Measurements from ENCODE around the gene OR52L1. TPM values are rescaled to one million over a fixed set of nuclear protein-coding genes. Genes with fewer than 3 reads are reported as not detected.
"Not testable (repeated sequence)": the region's sequence is repeated elsewhere in the genome, so short reads cannot be mapped to it uniquely, and the experiment has no call there.

OR52L1 gene
- total RNA-seq, result not detected

DNA sequence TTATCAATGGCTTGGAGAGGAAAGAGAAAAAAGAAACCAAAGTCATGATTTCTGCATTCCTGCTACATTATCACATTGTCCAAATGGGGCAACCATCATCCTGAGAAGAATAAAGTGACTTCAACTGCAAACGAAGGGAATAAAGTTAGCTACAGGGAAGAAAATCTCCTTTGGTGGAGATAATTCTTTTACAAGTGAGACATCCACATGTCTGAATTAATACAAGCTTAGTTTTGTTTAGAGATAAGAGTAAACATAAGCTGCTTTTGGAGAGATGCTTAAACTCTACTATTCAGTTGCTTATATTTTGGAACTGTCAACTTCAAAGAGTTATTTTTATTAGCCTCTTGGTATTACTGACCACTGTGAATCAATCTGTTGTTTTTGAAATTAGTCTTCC is at the start of gene OR52L1:
TSS of gene OR52L1 (minus strand) at position 101 of the 400 bp plus-strand sequence. CDS start at position 46, 55 bp downstream.
- no peak for DNase-seq (ENCODE audit: low spot score)

DNA sequence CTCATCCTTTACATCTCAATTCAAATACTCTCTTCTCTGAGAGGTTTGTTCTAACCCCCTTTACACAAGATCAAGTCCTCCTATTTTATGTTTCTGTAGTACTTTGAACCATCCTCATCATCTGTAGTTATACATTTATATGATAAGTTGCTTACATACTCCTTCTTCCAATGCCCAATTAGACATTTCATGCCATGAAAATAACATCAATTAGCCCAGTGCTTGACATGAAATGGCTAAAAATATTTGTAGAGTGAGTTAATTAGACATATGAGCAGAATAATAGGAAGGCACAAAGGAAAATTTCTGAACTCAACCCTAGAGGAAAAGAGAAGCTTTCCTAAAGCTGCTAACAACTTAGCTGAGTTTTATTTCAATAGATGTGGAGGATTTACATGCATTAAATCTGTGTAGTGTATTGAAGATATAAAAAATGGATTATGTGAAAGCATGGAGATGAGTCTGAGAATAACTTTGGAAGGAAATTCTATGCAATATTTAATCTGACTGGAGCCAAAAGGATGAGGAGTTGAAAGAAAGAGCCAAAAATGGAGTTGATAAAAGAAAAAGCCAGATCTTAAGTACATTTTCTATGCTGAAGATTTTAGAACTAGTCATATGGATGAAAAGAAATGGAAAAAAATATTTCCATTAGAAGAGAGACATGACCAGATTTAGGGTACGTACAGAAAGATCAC is 44.1 kb upstream of the OR52L1 start, which contains the start of gene OR56A1:
TSS of gene OR56A1 (minus strand) at position 51 of the 698 bp plus-strand sequence. CDS start 3,066 bp downstream, outside the sequence.
- DNase-seq (ENCODE audit: low spot score), result no peak

DNA sequence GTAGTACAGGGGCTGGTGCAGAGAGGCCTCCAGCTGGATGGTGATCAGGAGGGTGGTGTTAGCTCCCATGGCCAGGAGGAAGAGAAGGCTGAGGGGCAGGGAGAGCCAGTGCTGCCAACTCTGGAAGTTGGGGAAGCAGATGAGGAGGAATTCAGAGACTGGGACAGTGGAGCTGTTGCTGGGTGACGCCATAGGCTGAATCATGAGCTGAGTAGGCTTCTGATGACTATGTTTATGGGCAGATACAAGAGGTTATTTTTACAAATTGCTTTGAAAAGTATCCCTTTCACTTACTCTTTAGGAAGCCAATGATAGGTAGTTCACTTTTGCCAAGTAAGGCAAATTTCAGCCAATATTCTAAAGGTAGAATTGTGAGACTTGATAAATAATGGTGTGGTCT is 40.7 kb upstream of the OR52L1 start:
- no peak for DNase-seq (ENCODE audit: low spot score)

- DNase-seq (ENCODE audit: low spot score), result no peak
These were observed 38.3 kb upstream of the OR52L1 start for GRCh38 chr11:6025056-6025455.

GRCh38 chr11:6022956-6023355 is 36.2 kb upstream of the OR52L1 start:
- DNase-seq (ENCODE audit: low spot score), result peak; percentile 19

DNA sequence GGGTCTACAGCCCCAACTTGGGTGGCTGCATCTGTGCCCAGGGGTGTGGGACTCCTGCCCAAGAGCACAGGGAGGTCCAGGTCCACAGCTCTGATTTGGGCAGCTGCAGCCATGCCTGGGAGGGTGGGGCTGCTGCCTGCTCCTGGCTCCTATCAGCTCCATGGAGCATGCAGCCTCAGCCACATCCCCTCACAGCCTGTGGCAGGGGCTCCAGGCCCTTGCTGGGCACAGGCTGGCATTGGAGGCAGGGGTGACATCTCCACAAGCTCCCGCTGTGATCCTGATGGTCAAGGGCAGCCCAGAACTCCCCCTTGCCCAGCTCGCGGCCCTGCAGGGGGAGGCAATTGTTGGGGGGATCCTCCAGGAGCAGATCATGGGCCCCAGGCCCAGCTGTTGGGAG is 26.3 kb upstream of the OR52L1 start:
- no peak for DNase-seq (ENCODE audit: low spot score)

DNA sequence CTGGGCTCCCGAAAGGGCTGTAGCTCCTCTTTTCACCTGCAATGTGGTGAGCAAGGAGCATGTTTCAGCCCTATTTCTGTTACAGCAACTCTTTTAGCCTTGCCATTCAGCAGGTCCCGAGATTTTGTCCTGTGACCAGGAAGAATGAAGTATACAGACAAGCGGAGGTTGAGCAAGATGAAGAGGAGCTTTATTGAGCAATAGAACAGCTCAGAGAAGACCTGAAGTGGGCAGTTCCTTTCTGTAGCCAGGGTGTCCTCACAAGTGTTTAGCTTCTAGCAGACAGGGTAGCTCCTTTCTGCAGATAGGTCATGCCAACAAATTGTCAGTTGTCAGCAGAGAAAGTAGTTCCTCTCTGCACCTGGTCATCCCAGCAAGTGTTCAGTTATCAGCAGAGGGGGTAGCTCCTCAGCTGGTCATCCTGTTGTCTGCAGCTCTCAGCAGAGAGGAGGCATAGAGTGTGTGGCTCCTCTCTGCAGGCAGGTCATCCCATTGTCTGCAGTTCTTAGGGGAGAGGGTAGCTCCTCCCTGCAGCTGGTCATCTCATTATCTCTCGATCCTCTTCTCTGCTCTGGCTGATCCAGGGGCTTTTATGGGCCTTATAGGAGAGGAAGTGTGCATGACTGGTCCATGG is 25.4 kb upstream of the OR52L1 start:
- no peak for DNase-seq (ENCODE audit: low spot score)

- no peak for DNase-seq (ENCODE audit: low spot score)
These were observed 20.1 kb upstream of the OR52L1 start, which contains the start of gene OR56A4 for GRCh38 chr11:6006846-6007245. Gene OR56A4 (minus strand): TSS chr11:6006946. CDS start chr11:6002992, 3,954 bp downstream.

DNA sequence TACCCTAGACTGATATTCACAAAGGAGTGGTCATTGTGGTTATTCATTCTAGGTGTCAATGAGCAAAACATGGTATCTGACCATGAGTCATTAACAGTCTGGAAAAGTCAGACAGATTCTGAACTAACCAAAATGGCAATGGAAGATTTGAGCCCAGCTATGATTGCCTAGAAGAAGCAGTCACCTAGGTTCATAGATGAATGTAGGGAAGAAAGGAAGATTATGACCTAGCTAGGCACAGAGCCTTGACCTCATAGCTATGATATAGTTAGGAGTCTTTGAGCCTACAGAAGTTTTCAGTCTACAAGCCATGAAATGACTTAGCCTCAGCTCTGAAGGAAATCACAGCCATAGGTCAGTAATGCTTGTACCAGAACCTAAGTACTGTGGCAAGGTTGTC is 19.6 kb upstream of the OR52L1 start:
- DNase-seq (ENCODE audit: low spot score), result no peak

DNA sequence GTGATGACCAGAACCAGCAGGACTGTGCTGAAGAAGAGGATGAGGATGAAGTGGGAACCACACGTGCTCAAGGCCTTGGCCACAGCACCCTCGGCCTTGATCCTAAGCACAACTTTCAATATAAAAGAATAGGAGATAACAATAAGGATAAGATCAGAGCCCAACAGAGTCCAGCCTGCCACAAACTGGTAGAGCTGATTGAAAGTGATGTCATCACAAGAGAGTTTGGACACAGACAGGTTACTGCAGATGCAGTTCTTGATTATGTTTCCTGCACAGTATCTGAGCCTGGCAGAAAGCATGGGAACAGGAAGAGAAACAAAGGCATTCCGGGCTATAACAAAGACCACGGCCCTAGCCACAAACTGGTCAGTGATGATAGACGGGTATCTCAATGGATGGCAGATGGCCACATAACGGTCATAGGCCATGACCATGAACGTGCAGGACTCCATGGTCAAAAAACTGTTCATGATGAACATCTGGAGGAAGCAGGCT is 15.5 kb upstream of the OR52L1 start:
- no peak for DNase-seq (ENCODE audit: low spot score)

DNA sequence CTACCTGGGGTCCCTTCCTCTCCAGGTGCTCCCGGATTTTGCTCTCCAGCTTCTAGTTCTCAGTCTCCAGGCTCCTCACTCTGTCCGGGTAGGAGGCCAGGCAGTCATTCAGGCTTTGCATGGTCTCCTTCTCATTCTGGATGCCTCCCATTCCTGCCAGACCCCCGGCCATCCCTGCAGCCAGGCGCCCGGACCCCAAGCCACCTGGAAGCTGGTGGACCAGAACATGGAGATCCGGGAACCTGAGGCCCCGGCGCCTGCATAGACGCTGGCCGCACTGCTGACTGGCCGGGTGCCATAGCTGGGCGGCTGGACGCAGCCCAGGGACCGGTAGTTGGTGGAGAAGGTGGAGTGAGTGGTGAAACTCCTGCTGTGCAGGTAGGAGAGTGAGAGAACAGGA is 8.0 kb upstream of the OR52L1 start:
- DNase-seq (ENCODE audit: low spot score), result no peak

- DNase-seq (ENCODE audit: low spot score), result no peak
These were observed 5.9 kb upstream of the OR52L1 start for GRCh38 chr11:5992604-5993251.

DNA sequence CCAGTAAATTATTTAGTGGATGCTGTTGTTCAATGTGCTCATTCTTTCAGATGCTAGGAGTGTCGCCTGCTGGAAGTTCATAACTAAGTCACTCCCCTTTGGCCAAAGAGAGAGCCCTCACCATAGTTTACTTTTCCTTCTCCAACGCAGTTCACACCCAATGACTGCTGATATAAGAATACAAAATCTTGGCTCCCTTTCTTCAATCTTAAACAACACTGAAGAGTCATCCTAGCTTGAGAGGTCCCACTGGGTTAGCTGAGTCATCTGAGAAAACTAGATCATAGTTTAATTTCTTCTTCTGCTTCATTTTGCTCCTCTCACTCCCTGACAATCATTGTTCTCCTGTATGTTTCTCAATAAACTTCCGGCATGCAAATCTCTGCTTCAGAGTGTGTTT is 5.4 kb upstream of the OR52L1 start:
- no peak for DNase-seq (ENCODE audit: low spot score)

- no peak for DNase-seq (ENCODE audit: low spot score)
These were observed 2.4 kb upstream of the OR52L1 start for GRCh38 chr11:5989203-5989602.

- no peak for DNase-seq (ENCODE audit: low spot score)
These were observed 3.3 kb downstream of the OR52L1 start for GRCh38 chr11:5983443-5983842.

DNA sequence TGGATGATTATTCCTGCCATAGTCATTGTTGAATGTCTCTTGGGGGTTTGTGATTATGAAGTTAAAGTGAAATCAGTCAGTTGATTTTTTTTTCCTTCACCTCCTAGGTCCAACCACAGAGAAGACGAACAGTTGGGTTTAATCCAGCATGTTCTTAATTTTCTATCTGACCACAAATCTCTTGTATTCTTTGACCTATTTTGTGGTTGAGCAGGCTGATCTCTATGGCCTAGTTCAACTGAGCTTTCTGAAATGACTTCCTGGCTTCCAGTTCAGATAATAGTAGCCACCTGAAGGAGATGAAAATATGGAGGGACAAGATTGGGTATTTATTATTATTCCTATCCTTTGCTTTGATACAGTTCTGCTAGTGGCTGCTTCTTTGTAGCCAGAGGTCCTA is 13.3 kb downstream of the OR52L1 start:
- DNase-seq (ENCODE audit: low spot score), result no peak

GRCh38 chr11:5968394-5968793 is 18.4 kb downstream of the OR52L1 start, which contains the start of gene OR56A5:
Gene OR56A5 (minus strand): TSS chr11:5968494. CDS start chr11:5968494, 0 bp downstream.
- no peak for DNase-seq (ENCODE audit: low spot score)

- no peak for DNase-seq (ENCODE audit: low spot score)
These were observed 19.1 kb downstream of the OR52L1 start for GRCh38 chr11:5967708-5968107.

DNA sequence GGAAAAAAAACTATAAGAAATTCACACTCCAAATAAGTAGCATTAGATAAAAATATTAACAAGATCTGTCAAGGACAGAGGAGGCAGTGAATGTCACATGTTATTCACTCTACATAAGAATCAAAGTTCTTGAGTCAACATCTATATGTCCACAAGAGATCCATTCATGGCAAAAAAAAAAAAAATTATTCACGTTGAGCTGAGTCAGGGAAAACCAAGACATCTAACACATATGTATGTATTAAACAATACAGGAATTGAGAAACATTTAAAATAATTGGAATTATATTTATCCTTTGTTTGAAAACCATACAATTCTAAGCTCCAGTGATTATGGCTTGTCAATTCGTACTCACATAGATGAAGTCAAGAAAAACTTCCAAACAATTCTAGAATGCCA is 19.8 kb downstream of the OR52L1 start:
- DNase-seq (ENCODE audit: low spot score), result no peak

DNA sequence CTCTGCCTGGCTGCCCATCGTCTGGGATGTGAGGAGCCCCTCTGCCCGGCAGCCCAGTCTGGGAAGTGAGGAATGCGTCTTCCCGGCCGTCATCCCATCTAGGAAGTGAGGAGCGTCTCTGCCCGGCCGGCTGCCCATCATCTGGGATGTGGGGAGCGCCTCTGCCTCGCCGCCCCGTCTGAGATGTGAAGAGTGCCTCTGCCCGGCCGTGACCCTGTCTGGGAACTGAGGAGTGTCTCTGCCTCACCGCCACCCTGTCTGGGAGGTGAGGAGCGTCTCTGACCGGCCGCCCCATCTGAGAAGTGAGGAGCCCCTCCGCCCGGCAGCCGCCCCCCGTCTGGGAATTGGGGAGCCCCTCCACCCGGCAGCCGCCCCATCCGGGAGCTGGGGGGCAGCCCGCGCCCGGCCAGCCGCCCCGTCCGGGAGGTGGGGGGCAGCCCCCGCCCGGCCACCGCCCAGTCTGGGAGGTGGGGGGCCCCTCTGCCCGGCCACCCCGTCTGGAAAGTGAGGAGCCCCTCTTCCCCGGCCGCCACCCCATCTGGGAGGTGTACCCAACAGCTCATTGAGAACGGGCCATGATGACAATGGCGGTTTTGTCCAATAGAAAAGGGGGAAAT is 26.0 kb downstream of the OR52L1 start:
- not testable (repeated sequence) for DNase-seq (ENCODE audit: low spot score)

DNA sequence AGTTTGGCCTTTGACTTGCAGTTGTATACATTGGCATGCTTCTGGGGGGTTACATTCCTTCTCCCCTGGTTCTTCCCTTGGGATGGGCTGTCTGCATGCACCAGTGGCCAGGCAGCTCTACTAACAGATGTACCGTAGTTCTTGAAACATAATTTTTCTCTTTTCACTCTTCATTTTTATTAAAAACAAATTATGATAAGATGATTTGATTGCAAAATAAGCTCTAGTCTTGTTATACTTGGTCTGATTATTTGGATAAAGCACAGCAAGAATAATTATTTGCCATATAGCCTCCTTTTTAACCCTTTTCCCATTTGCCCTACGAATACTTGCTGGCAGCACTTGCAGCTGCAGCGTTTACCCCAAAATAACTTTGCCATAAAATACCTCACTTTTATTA is 31.2 kb downstream of the OR52L1 start:
- DNase-seq (ENCODE audit: low spot score), result no peak

- no peak for DNase-seq (ENCODE audit: low spot score)
These were observed 44.8 kb downstream of the OR52L1 start, which contains the start of gene OR56A3 for GRCh38 chr11:5941951-5942350. Gene OR56A3 (plus strand): TSS chr11:5942251. CDS start chr11:5947347, 5,096 bp downstream.
